ENCODE results near the gene BAZ2B. TPM values are rescaled to one million over a fixed set of nuclear protein-coding genes. Genes with fewer than 3 reads are reported as not detected.

BAZ2B gene
- total and polyA plus RNA-seq, 2 of the 13 experiments (the other 11 are each of a cell fraction or from before 2014, with no cell fraction given), result 14.0 to 15.1 TPM

DNA sequence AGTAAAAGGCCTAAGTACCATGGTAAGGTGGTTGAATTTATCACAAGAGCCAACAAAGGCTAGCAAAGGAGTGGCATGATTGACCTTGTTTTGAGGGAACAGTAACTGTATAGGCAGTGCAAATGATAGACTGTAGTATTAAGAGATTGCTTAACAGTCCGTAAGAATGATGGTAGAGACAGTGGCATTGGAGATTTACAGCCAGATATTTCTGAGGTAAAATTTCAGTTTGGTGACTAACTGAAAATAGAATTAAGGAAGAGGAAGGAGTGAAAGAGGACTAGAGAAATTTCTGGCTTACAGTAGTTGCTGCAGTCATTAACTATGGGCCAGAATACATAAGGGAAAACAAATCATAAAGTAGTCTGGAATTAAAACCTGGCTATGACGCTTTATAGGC, 4.4 kb upstream of the BAZ2B start (continued):
- TF ChIP-seq PATZ1 (CRISPR knock-in tag; IDR thresholded peaks at IDR 0.05), result no peak
- TF ChIP-seq, protein P1, sequence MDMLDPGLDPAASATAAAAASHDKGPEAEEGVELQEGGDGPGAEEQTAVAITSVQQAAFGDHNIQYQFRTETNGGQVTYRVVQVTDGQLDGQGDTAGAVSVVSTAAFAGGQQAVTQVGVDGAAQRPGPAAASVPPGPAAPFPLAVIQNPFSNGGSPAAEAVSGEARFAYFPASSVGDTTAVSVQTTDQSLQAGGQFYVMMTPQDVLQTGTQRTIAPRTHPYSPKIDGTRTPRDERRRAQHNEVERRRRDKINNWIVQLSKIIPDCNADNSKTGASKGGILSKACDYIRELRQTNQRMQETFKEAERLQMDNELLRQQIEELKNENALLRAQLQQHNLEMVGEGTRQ (IDR thresholded peaks at IDR 0.05; ENCODE audit: low read depth, low read length), result no peak
- TF ChIP-seq, protein P1 (CRISPR knock-in tag; IDR thresholded peaks at IDR 0.05; ENCODE audit: borderline replicate concordance), result no peak
- no peak for TF ChIP-seq RFX5 (IDR thresholded peaks at IDR 0.05; ENCODE audit: low read depth, low read length)
- TF ChIP-seq ERF (CRISPR knock-in tag; IDR thresholded peaks at IDR 0.05), result no peak
- TF ChIP-seq ZSCAN31 (CRISPR knock-in tag; IDR thresholded peaks at IDR 0.05; ENCODE audit: low read depth), result no peak
- TF ChIP-seq, protein P2, sequence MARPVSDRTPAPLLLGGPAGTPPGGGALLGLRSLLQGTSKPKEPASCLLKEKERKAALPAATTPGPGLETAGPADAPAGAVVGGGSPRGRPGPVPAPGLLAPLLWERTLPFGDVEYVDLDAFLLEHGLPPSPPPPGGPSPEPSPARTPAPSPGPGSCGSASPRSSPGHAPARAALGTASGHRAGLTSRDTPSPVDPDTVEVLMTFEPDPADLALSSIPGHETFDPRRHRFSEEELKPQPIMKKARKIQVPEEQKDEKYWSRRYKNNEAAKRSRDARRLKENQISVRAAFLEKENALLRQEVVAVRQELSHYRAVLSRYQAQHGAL (CRISPR knock-in tag; IDR thresholded peaks at IDR 0.05; ENCODE audit: not compliant biosample characterization), result no peak
- no peak for TF ChIP-seq ZNF543 (CRISPR knock-in tag; IDR thresholded peaks at IDR 0.05)
- TF ChIP-seq, protein P3, sequence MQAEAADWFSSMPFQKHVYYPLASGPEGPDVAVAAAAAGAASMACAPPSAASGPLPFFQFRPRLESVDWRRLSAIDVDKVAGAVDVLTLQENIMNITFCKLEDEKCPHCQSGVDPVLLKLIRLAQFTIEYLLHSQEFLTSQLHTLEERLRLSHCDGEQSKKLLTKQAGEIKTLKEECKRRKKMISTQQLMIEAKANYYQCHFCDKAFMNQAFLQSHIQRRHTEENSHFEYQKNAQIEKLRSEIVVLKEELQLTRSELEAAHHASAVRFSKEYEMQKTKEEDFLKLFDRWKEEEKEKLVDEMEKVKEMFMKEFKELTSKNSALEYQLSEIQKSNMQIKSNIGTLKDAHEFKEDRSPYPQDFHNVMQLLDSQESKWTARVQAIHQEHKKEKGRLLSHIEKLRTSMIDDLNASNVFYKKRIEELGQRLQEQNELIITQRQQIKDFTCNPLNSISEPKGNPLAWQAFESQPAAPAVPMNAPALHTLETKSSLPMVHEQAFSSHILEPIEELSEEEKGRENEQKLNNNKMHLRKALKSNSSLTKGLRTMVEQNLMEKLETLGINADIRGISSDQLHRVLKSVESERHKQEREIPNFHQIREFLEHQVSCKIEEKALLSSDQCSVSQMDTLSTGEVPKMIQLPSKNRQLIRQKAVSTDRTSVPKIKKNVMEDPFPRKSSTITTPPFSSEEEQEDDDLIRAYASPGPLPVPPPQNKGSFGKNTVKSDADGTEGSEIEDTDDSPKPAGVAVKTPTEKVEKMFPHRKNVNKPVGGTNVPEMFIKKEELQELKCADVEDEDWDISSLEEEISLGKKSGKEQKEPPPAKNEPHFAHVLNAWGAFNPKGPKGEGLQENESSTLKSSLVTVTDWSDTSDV (CRISPR knock-in tag; IDR thresholded peaks at IDR 0.05), result no peak
- no peak for TF ChIP-seq ZNF451 (CRISPR knock-in tag; IDR thresholded peaks at IDR 0.05)
- TF ChIP-seq SP4 (CRISPR knock-in tag; IDR thresholded peaks at IDR 0.05), result no peak
